Smooth muscle cell (in vitro differentiated cells): ENCODE data around the gene TAS2R40. TPM values are rescaled to one million over a fixed set of nuclear protein-coding genes. Genes with fewer than 3 reads are reported as not detected.

Source experiments
- DNase-seq: peaks from one replicate; lab custom pipeline; 2025; ENCODE audit not compliant: unreplicated experiment; lab: John Stamatoyannopoulos, UW
- H2AFZ ChIP-seq: fragments of 200-600 bp; sonication (generic); 2 replicates; pipeline ENCODE4 v1.6.0; 2016; ENCODE audit warnings: antibody characterized with exemption, low read depth, mild to moderate bottlenecking
- H3F3A ChIP-seq: fragments of 200-600 bp; sonication (generic); 2 replicates; pipeline ENCODE4 v1.6.0; 2017; ENCODE audit warnings: antibody characterized with exemption, low read depth
- H3K27ac ChIP-seq: fragments of 200-600 bp; sonication (generic); 2 replicates; pipeline ENCODE4 v1.5.1; 2016; ENCODE audit warnings: low read depth, mild to moderate bottlenecking
- H3K27me3 ChIP-seq: fragments of 200-600 bp; sonication (generic); 2 replicates; pipeline ENCODE4 v1.6.1; 2016; ENCODE audit warnings: low read depth, mild to moderate bottlenecking
- H3K36me3 ChIP-seq: fragments of 200-600 bp; sonication (generic); 2 replicates; pipeline ENCODE4 v1.5.1; 2016; ENCODE audit warnings: low read depth
- H3K4me1 ChIP-seq: fragments of 200-600 bp; sonication (generic); 2 replicates; pipeline ENCODE4 v1.5.1; 2016; ENCODE audit warnings: low read depth
- H3K4me2 ChIP-seq: fragments of 200-600 bp; sonication (generic); 2 replicates; pipeline ENCODE4 v1.6.0; 2016; ENCODE audit warnings: mild to moderate bottlenecking
- H3K4me3 ChIP-seq: fragments of 200-600 bp; sonication (generic); 2 replicates; pipeline ENCODE4 v1.5.1; 2016; ENCODE audit warnings: mild to moderate bottlenecking
- H3K79me2 ChIP-seq: fragments of 200-600 bp; sonication (generic); 2 replicates; pipeline ENCODE4 v1.6.0; 2016; ENCODE audit warnings: low read depth, mild to moderate bottlenecking
- H3K9ac ChIP-seq: fragments of 200-600 bp; sonication (generic); 2 replicates; pipeline ENCODE4 v1.6.0; 2016; ENCODE audit warnings: low read depth
- H3K9me3 ChIP-seq: fragments of 200-600 bp; sonication (generic); replicated peaks from 2 replicates; pipeline ENCODE4 v1.5.1; 2016; ENCODE audit warnings: low read depth
- H4K20me1 ChIP-seq: fragments of 200-600 bp; sonication (generic); 2 replicates; pipeline ENCODE4 v1.6.0; 2016; ENCODE audit warnings: low read depth
- CTCF ChIP-seq: fragments of 200-600 bp; sonication (generic); IDR thresholded peaks from 2 replicates; pipeline ENCODE4 v1.5.1; 2017; ENCODE audit warnings: borderline replicate concordance, mild to moderate bottlenecking, antibody characterized with exemption; ENCODE audit not compliant: insufficient read depth, poor library complexity, severe bottlenecking
- WGBS: methylation state at CpG from one replicate; pipeline ENCODE4 v1.1.7; 2016; ENCODE audit warnings: low lambda C conversion rate; 5-methylcytosine and 5-hydroxymethylcytosine counted together
- polyA plus RNA-seq: library from polyadenylated mRNA; unstranded; fragments of >200 nt; fragmentation: Nextera tagmentation; extraction: Ambion mirVana; gene quantifications from 2 replicates; pipeline ENCODE4 v1.2.1, GENCODE V29; 2016
- total RNA-seq: library from RNA; depleted of rRNA; stranded (reverse); fragments of >200 nt; gene quantifications from 2 replicates; pipeline ENCODE4 v1.2.3, GENCODE V29; 2014

TAS2R40 gene
- total and polyA plus RNA-seq, 2 experiments from 2014 or later, result not detected

DNA sequence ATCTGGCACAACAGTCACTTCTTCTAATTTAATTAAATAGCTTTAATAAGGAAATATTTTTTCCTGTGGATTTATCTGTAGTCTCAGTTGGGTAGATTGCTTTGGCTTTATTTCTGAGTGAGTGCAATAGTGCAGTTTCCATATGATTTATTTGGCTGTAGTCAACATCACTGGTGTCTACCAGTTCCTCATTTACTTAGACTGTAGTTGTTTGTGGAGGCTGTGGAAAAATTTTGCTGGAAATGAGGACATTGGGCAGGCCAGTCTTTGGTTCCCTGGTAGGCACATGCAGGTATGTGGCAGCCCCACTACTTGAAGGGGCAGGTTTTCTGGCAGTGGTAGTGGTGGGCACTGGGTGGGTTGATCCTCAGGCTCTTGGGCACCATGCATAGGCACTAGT is 15.5 kb downstream of the TAS2R40 start:
- Histone ChIP-seq H3K4me1 (peaks cover 4% of the 10 kb centered on the region), H3F3A (no peaks in the 10 kb centered on the region), H2AFZ (no peak overlapping the region), H3K79me2 (no peaks in the 10 kb centered on the region), H3K27ac (no peak overlapping the region), H3K4me3 (no peak overlapping the region), H3K36me3 (no peaks in the 10 kb centered on the region), H3K9ac (no peak overlapping the region), H4K20me1 (no peaks in the 10 kb centered on the region), H3K4me2 (no peak overlapping the region), H3K27me3 (no peaks in the 10 kb centered on the region), H3K9me3 (peaks cover 4% of the 10 kb centered on the region)
- DNase-seq, result no peak
- no peak for TF ChIP-seq CTCF

GRCh38 chr7:143238289-143238980 is 16.6 kb downstream of the TAS2R40 start:
- no peaks in the 10 kb centered on the region for H3K27me3 ChIP-seq
- H3K4me1 ChIP-seq, result peaks cover 4% of the 10 kb centered on the region
- no peak overlapping the region for H3K9ac ChIP-seq
- no peaks in the 10 kb centered on the region for H3K36me3 ChIP-seq
- whole genome bisulfite sequencing, result 94% methylated on average over 1 of the region's 1 CpG
- no peak overlapping the region for H3K4me3 ChIP-seq
- no peaks in the 10 kb centered on the region for H3K79me2 ChIP-seq
- no peak for DNase-seq
- no peak overlapping the region for H3K27ac ChIP-seq
- no peak overlapping the region for H2AFZ ChIP-seq
- no peaks in the 10 kb centered on the region for H3F3A ChIP-seq
- TF ChIP-seq CTCF, result no peak
- H4K20me1 ChIP-seq, result no peaks in the 10 kb centered on the region
- H3K4me2 ChIP-seq, result no peak overlapping the region
- H3K9me3 ChIP-seq, result peaks cover 4% of the 10 kb centered on the region

GRCh38 chr7:143239813-143240212 is 18.0 kb downstream of the TAS2R40 start:
- Histone ChIP-seq H3K4me2 (peak overlapping the region; percentile 52), H3K27me3 (no peaks in the 10 kb centered on the region), H3K4me3 (no peak overlapping the region), H2AFZ (no peak overlapping the region), H3K36me3 (no peaks in the 10 kb centered on the region), H3F3A (no peaks in the 10 kb centered on the region), H3K9ac (peak overlapping the region; percentile 30), H3K4me1 (peaks cover 4% of the 10 kb centered on the region), H3K27ac (peak overlapping the region; percentile 89), H3K9me3 (peaks cover 4% of the 10 kb centered on the region), H3K79me2 (no peaks in the 10 kb centered on the region), H4K20me1 (no peaks in the 10 kb centered on the region)
- no peak for TF ChIP-seq CTCF
- DNase-seq, result no peak
